MCF 10A (cell line): Measurements from ENCODE around the gene MTHFD1L. TPM values are rescaled to one million over a fixed set of nuclear protein-coding genes. Genes with fewer than 3 reads are reported as not detected.
"Not testable (repeated sequence)": the region's sequence is repeated elsewhere in the genome, so short reads cannot be mapped to it uniquely, and the experiment has no call there.

Experiments
- BruUV-seq: library from RNA; stranded (reverse); fragments of 400-500 nt; replicated peaks from 2 replicates; lab custom pipeline; 2021; lab: Mats Ljungman, UMichigan
- CTCF ChIA-PET: fragments of 300-600 bp; sonication (Branson Sonifier 250); formaldehyde crosslinking; extraction: SDS; loops from one replicate; lab custom pipeline; 2021; ENCODE audit warnings: antibody characterized with exemption, inconsistent platforms; lab: Yijun Ruan, JAX
- POLR2A ChIA-PET: fragments of 300-600, 350-650 bp; sonication (Branson Sonifier 250); formaldehyde crosslinking; extraction: SDS; loops from one replicate; lab custom pipeline; 2020; ENCODE audit warnings: antibody characterized with exemption, inconsistent platforms; lab: Yijun Ruan, JAX
- DNase-seq: peaks from one replicate; pipeline ENCODE4 v3.0.0-alpha.2; 2018; ENCODE audit not compliant: unreplicated experiment
- H3K27ac Mint-ChIP-seq: one replicate; pipeline ENCODE4 v1.8.0; 2022; ENCODE audit warnings: mild to moderate bottlenecking, low read depth, mixed read lengths; ENCODE audit not compliant: unreplicated experiment
- H3K27me3 Mint-ChIP-seq: one replicate; pipeline ENCODE4 v1.8.0; 2022; ENCODE audit warnings: mixed read lengths; ENCODE audit not compliant: insufficient read depth, unreplicated experiment
- H3K36me3 Mint-ChIP-seq: one replicate; pipeline ENCODE4 v1.8.0; 2022; ENCODE audit warnings: mild to moderate bottlenecking, moderate library complexity, mixed read lengths; ENCODE audit not compliant: insufficient read depth, unreplicated experiment
- H3K4me1 Mint-ChIP-seq: one replicate; pipeline ENCODE4 v1.8.0; 2022; ENCODE audit warnings: mixed read lengths; ENCODE audit not compliant: insufficient read depth, unreplicated experiment
- H3K4me3 Mint-ChIP-seq: one replicate; pipeline ENCODE4 v1.8.0; 2022; ENCODE audit warnings: mild to moderate bottlenecking, moderate library complexity, mixed read lengths; ENCODE audit not compliant: unreplicated experiment
- H3K9me3 Mint-ChIP-seq: one replicate; pipeline ENCODE4 v1.8.0; 2022; ENCODE audit warnings: mixed read lengths; ENCODE audit not compliant: unreplicated experiment
- CTCF ChIP-seq: fragments of 200-600 bp; IDR thresholded peaks from one replicate; pipeline ENCODE4 v1.8.0; 2022; ENCODE audit warnings: antibody characterized with exemption, mild to moderate bottlenecking; ENCODE audit not compliant: unreplicated experiment
- intact Hi-C: fragments of 100-400 bp; cut with micrococcal nuclease; formaldehyde crosslinking; loops from 2 replicates; pipeline ENCODE4 v1.14.1; 2022
- total RNA-seq: library from RNA; stranded (reverse); gene quantifications from 2 replicates; pipeline ENCODE4 v1.2.3, GENCODE V29; 2022

Gene MTHFD1L
- total RNA-seq, 1 experiment from 2014 or later: 110 TPM

GRCh38 chr6:150848400-150848799, 17.1 kb upstream of the MTHFD1L start:
- POLR2A ChIA-PET: interaction anchor here (0.7 kb wide), 1 partner anchor 8 kb away, joined by 4 read pairs; no protein-coding TSS in a partner anchor
- Mint-ChIP-seq H3K4me1 (no peaks in the 10 kb centered on the region), H3K27ac (no peak overlapping the region), H3K4me3 (no peak overlapping the region), H3K9me3 (no peaks in the 10 kb centered on the region), H3K36me3 (peaks cover 8% of the 10 kb centered on the region), H3K27me3 (no peaks in the 10 kb centered on the region)
- CTCF ChIA-PET: interaction anchor here (0.6 to 2.1 kb wide), 4 partner anchors 14 to 31 kb away, joined by 3 to 7 read pairs (median 4); partner anchors contain the start of gene MTHFD1L
- no peak for TF ChIP-seq CTCF
- DNase-seq: no peak
- no TSS peak for BruUV-seq
- intact Hi-C loops: no loop called here

GRCh38 chr6:150854392-150854791, 11.1 kb upstream of the MTHFD1L start:
- BruUV-seq, H3K9me3 Mint-ChIP-seq, DNase-seq, intact Hi-C loops, CTCF ChIA-PET, H3K36me3 Mint-ChIP-seq, H3K27me3 Mint-ChIP-seq: not testable (repeated sequence)
- H3K27ac Mint-ChIP-seq: peak overlapping the region; percentile 99
- peaks cover 38% of the 10 kb centered on the region for H3K4me1 Mint-ChIP-seq
- peak overlapping the region; percentile 9 for H3K4me3 Mint-ChIP-seq
- POLR2A ChIA-PET: interaction anchor here (1.5 kb wide), 1 partner anchor 9 kb away, joined by 6 read pairs; no protein-coding TSS in a partner anchor

- CTCF ChIA-PET: interaction anchor here (1.3 to 1.9 kb wide), 2 partner anchors 35 to 37 kb away, joined by 3 to 14 read pairs; no protein-coding TSS in a partner anchor
- H3K27ac Mint-ChIP-seq: peak overlapping the region; percentile 99
- BruUV-seq, DNase-seq, H3K27me3 Mint-ChIP-seq, H3K36me3 Mint-ChIP-seq, H3K9me3 Mint-ChIP-seq, intact Hi-C loops: not testable (repeated sequence)
- POLR2A ChIA-PET: interaction anchor here (1.5 to 2.4 kb wide), 2 partner anchors 10 to 11 kb away, joined by 6 to 18 read pairs; partner anchors contain the start of gene MTHFD1L
- peak overlapping the region; percentile 9 for H3K4me3 Mint-ChIP-seq
- H3K4me1 Mint-ChIP-seq: peaks cover 38% of the 10 kb centered on the region
These were observed 10.3 kb upstream of the MTHFD1L start for GRCh38 chr6:150855171-150855570.

GRCh38 chr6:150857062-150857944, 8.2 kb upstream of the MTHFD1L start:
- BruUV-seq: TSS peak; percentile 66
- Mint-ChIP-seq H3K4me3 (peak overlapping the region; percentile 58), H3K36me3 (peaks cover 1% of the 10 kb centered on the region), H3K4me1 (peaks cover 38% of the 10 kb centered on the region), H3K27me3 (no peaks in the 10 kb centered on the region), H3K9me3 (no peaks in the 10 kb centered on the region), H3K27ac (peak overlapping the region; percentile 99)
- DNase-seq: peak; percentile 96
- POLR2A ChIA-PET: interaction anchor here (0.6 to 2.4 kb wide), 6 partner anchors 9 to 202 kb away, joined by 3 to 18 read pairs (median 4); partner anchors contain the start of gene MTHFD1L
- CTCF ChIA-PET: interaction anchor here (1.0 kb wide), 1 partner anchor 17 kb away, joined by 3 read pairs; no protein-coding TSS in a partner anchor
- TF ChIP-seq CTCF: no peak
- intact Hi-C loops: loop anchor here (1.0 kb wide), 1 partner anchor 9 kb away; no protein-coding TSS in a partner anchor
